GM06990 (cell line): Measurements from ENCODE around the gene E2F8.

Experiments
- DNase-seq: peaks from one replicate; pipeline ENCODE4 v3.0.0-alpha.2; 2011; ENCODE audit not compliant: insufficient read length; ENCODE audit errors: extremely low read depth
- H3K27me3 ChIP-seq: replicated peaks from 2 replicates; pipeline ENCODE4 v1.6.0; 2011; ENCODE audit warnings: low read length; ENCODE audit not compliant: control insufficient read depth, insufficient read depth
- H3K36me3 ChIP-seq: 2 replicates; pipeline ENCODE4 v1.5.1; 2011; ENCODE audit warnings: low read length; ENCODE audit not compliant: control insufficient read depth, insufficient read depth
- H3K4me3 ChIP-seq: replicated peaks from 2 replicates; pipeline ENCODE4 v1.5.1; 2011; ENCODE audit warnings: low read depth, mild to moderate bottlenecking, control low read depth, low read length
- TF ChIP-seq, protein P1 (sequence below): IDR thresholded peaks from 2 replicates; pipeline ENCODE4 v1.5.1; 2011; ENCODE audit warnings: low read length, control low read depth, mild to moderate bottlenecking, inconsistent platforms; ENCODE audit not compliant: insufficient read depth, poor library complexity, severe bottlenecking

E2F8 gene

GRCh38 chr11:19240420-19241259 is at the start of gene E2F8:
TSS of gene E2F8 (minus strand) at chr11:19240945. CDS start at chr11:19240121, 824 bp downstream.
- peak; percentile 97 for DNase-seq
- TF ChIP-seq, protein P1, sequence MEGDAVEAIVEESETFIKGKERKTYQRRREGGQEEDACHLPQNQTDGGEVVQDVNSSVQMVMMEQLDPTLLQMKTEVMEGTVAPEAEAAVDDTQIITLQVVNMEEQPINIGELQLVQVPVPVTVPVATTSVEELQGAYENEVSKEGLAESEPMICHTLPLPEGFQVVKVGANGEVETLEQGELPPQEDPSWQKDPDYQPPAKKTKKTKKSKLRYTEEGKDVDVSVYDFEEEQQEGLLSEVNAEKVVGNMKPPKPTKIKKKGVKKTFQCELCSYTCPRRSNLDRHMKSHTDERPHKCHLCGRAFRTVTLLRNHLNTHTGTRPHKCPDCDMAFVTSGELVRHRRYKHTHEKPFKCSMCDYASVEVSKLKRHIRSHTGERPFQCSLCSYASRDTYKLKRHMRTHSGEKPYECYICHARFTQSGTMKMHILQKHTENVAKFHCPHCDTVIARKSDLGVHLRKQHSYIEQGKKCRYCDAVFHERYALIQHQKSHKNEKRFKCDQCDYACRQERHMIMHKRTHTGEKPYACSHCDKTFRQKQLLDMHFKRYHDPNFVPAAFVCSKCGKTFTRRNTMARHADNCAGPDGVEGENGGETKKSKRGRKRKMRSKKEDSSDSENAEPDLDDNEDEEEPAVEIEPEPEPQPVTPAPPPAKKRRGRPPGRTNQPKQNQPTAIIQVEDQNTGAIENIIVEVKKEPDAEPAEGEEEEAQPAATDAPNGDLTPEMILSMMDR, result no peak
- Histone ChIP-seq H3K4me3 (peak within 1 kb of the TSS; percentile 92), H3K36me3 (peaks cover 4% of the 10 kb centered on the region), H3K27me3 (no peaks in the 10 kb centered on the region)

- Histone ChIP-seq H3K36me3 (no peaks in the 10 kb centered on the region), H3K4me3 (no peak overlapping the region), H3K27me3 (no peaks in the 10 kb centered on the region; the same call in 1 of the 2 replicates)
- DNase-seq, result no peak
- TF ChIP-seq, protein P1, result no peak
Observed at GRCh38 chr11:19290356-19290755, 49.6 kb upstream of the E2F8 start.

GRCh38 chr11:19288256-19288655 is 47.5 kb upstream of the E2F8 start:
- TF ChIP-seq, protein P1, result no peak

DNA sequence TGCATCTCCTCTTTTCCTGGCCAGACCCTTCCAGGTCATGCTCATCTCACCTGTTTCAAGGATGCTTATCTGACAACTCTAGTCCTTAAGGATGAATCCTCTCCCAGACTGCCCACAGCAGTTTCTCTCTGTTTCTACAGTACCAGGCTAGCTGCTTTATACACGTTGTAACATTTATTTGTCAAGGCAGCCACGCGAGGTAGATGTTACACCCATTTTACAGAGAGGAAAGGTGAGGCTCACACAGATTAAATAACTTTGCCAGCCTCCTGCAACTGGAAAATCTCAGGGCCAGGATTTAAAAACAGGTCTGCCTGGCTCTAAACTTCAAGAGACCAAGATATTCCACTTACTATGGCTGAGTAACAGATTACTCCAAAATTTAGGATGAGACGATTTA is 45.7 kb upstream of the E2F8 start:
- TF ChIP-seq, protein P1, result no peak
- Histone ChIP-seq H3K27me3 (no peaks in the 10 kb centered on the region), H3K36me3 (no peaks in the 10 kb centered on the region), H3K4me3 (no peak overlapping the region)
- DNase-seq, result no peak

More at GRCh38 chr11:19288256-19288655, 47.5 kb upstream of the E2F8 start:
- no peak for DNase-seq
- no peaks in the 10 kb centered on the region for H3K36me3 ChIP-seq
- H3K4me3 ChIP-seq, result no peak overlapping the region
- no peaks in the 10 kb centered on the region for H3K27me3 ChIP-seq

- Histone ChIP-seq H3K27me3 (no peaks in the 10 kb centered on the region), H3K36me3 (no peaks in the 10 kb centered on the region), H3K4me3 (no peak overlapping the region)
- TF ChIP-seq, protein P1, result no peak
- DNase-seq, result no peak
Observed at GRCh38 chr11:19284881-19285280, 44.1 kb upstream of the E2F8 start.
